ENCODE results near the gene MTERF4.

Gene MTERF4

DNA sequence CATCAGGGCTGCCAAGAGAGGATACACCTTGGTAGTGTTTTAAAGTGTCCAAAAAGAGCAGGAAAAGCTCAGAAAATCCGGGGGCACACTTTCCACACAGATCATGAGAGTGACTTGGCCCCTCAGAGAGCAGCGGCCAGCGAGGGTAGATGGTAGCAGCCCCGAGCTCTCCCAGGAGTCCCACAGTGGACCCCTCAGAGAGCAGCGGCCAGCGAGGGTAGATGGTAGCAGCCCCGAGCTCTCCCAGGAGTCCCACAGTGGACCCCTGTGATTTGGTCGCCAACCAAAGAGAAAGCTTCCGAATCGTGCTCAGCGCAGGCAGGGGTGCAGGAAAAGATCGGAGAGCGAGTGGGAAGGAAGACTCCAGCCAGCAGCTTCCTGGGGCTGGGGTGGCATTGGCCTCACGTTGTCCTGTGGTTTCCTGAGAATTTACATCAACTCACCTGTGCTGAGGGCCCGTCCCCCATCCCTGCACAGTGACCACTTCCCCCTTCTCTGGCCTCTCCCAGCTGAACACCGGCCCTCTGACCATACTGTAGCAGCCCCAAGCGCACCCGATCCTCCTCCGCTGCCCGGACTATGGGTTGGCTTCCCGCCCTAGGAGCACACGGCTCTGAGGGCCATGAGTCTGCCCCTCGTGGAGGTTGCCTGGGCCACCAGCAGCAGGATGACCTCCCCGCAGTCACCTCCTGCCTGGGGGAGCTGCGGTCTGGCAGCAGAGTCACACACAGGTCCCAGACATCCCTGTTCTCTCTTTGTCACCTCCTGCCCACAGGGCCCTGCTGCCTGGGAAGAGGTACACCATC lies 33.7 kb downstream of the MTERF4 start (continued):
- TF ChIP-seq, protein P1, sequence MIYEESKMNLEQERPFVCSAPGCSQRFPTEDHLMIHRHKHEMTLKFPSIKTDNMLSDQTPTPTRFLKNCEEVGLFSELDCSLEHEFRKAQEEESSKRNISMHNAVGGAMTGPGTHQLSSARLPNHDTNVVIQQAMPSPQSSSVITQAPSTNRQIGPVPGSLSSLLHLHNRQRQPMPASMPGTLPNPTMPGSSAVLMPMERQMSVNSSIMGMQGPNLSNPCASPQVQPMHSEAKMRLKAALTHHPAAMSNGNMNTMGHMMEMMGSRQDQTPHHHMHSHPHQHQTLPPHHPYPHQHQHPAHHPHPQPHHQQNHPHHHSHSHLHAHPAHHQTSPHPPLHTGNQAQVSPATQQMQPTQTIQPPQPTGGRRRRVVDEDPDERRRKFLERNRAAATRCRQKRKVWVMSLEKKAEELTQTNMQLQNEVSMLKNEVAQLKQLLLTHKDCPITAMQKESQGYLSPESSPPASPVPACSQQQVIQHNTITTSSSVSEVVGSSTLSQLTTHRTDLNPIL (CRISPR knock-in tag; IDR thresholded peaks at IDR 0.05; ENCODE audit: low read depth) = no peak

GRCh38 chr2:241067501-241068135 lies 34.5 kb downstream of the MTERF4 start:
- no peak for ATAC-seq
- TF ChIP-seq BACH2 (CRISPR knock-in tag; IDR thresholded peaks at IDR 0.05; ENCODE audit: borderline replicate concordance) (no peak), PPARA (CRISPR knock-in tag; IDR thresholded peaks at IDR 0.05; ENCODE audit: borderline replicate concordance) (no peak), ZNF70 (CRISPR knock-in tag; IDR thresholded peaks at IDR 0.05) (no peak), TCF4 (CRISPR knock-in tag; IDR thresholded peaks at IDR 0.05; ENCODE audit: borderline replicate concordance) (no peak), SNAI2 (CRISPR knock-in tag; IDR thresholded peaks at IDR 0.05) (no peak), RARB (CRISPR knock-in tag; IDR thresholded peaks at IDR 0.05) (no peak), ZC3H10 (CRISPR knock-in tag; IDR thresholded peaks at IDR 0.05) (no peak), GLIS3 (CRISPR knock-in tag; IDR thresholded peaks at IDR 0.05) (no peak), OSR1 (CRISPR knock-in tag; IDR thresholded peaks at IDR 0.05) (no peak), ISL1 (CRISPR knock-in tag; IDR thresholded peaks at IDR 0.05) (no peak), ZFP3 (CRISPR knock-in tag; IDR thresholded peaks at IDR 0.05) (no peak), ZFP30 (CRISPR knock-in tag; IDR thresholded peaks at IDR 0.05) (no peak), ARNTL (CRISPR knock-in tag; IDR thresholded peaks at IDR 0.05; ENCODE audit: borderline replicate concordance, low read depth) (no peak), ZNF565 (CRISPR knock-in tag; conservative IDR thresholded peaks at IDR 0.05; ENCODE audit: low read depth) (no peak), ZNF8 (CRISPR knock-in tag; IDR thresholded peaks at IDR 0.05) (no peak), CSDC2 (CRISPR knock-in tag; IDR thresholded peaks at IDR 0.05) (no peak)
- TF ChIP-seq, protein P2, sequence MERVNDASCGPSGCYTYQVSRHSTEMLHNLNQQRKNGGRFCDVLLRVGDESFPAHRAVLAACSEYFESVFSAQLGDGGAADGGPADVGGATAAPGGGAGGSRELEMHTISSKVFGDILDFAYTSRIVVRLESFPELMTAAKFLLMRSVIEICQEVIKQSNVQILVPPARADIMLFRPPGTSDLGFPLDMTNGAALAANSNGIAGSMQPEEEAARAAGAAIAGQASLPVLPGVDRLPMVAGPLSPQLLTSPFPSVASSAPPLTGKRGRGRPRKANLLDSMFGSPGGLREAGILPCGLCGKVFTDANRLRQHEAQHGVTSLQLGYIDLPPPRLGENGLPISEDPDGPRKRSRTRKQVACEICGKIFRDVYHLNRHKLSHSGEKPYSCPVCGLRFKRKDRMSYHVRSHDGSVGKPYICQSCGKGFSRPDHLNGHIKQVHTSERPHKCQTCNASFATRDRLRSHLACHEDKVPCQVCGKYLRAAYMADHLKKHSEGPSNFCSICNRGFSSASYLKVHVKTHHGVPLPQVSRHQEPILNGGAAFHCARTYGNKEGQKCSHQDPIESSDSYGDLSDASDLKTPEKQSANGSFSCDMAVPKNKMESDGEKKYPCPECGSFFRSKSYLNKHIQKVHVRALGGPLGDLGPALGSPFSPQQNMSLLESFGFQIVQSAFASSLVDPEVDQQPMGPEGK (CRISPR knock-in tag; IDR thresholded peaks at IDR 0.05; ENCODE audit: borderline replicate concordance) = no peak

- peak; percentile 54 for ATAC-seq
- TF ChIP-seq ZC3H10 (CRISPR knock-in tag; IDR thresholded peaks at IDR 0.05) (no peak), TCF4 (CRISPR knock-in tag; IDR thresholded peaks at IDR 0.05; ENCODE audit: borderline replicate concordance) (no peak), ESRRG (CRISPR knock-in tag; IDR thresholded peaks at IDR 0.05) (no peak)
Measured at GRCh38 chr2:241066893-241067341, 35.2 kb downstream of the MTERF4 start.

DNA sequence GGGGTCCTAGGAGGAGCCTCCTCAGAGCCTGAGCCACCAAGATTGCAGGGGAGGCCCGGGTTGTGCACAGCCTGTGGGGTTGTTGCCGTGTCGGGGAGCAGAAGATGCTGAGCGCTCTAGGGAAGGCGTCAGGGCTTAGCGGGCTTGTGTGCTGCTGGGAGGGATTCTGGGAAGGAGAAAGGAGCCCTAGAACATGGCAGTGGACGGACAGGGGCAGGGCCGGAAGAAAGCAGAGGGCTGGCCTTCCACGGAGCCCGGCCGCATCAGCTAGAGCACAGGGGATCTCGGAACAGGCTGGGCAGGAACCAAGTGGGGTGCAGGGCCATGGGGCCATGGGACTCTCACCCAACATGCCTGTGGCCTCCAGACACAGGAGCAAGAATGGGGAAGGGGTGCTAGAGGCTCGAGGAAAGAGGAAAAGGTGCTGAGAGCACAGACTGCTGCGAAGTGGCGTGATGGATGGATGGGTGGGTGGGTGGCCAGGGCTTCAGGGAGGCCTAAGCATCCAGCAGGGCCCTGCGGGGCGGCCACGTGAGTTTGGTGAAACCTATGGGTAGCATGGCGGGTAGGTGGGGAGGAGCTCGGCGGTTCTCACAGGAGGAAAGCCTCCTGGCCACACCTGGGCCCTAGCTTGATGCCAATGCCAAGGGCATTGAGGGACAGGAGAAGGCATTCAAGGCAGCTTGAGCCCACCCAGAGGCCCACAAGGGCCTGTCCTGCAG lies 35.8 kb downstream of the MTERF4 start:
- TF ChIP-seq ZFP30 (CRISPR knock-in tag; IDR thresholded peaks at IDR 0.05) (no peak), BACH2 (CRISPR knock-in tag; IDR thresholded peaks at IDR 0.05; ENCODE audit: borderline replicate concordance) (no peak), ZC3H10 (CRISPR knock-in tag; IDR thresholded peaks at IDR 0.05) (no peak), ISL1 (CRISPR knock-in tag; IDR thresholded peaks at IDR 0.05) (no peak), ZNF8 (CRISPR knock-in tag; IDR thresholded peaks at IDR 0.05) (no peak), ESRRG (CRISPR knock-in tag; IDR thresholded peaks at IDR 0.05) (no peak), GLIS3 (CRISPR knock-in tag; IDR thresholded peaks at IDR 0.05) (no peak), TCF4 (CRISPR knock-in tag; IDR thresholded peaks at IDR 0.05; ENCODE audit: borderline replicate concordance) (no peak), ZNF565 (CRISPR knock-in tag; conservative IDR thresholded peaks at IDR 0.05; ENCODE audit: low read depth) (no peak), TSHZ2 (CRISPR knock-in tag; IDR thresholded peaks at IDR 0.05) (no peak), SNAI2 (CRISPR knock-in tag; IDR thresholded peaks at IDR 0.05) (no peak), ZNF70 (CRISPR knock-in tag; IDR thresholded peaks at IDR 0.05) (no peak), PPARA (CRISPR knock-in tag; IDR thresholded peaks at IDR 0.05; ENCODE audit: borderline replicate concordance) (no peak), TOX (CRISPR knock-in tag; IDR thresholded peaks at IDR 0.05; ENCODE audit: borderline replicate concordance) (no peak), CSRNP3 (CRISPR knock-in tag; IDR thresholded peaks at IDR 0.05) (no peak)
- TF ChIP-seq, protein P3, sequence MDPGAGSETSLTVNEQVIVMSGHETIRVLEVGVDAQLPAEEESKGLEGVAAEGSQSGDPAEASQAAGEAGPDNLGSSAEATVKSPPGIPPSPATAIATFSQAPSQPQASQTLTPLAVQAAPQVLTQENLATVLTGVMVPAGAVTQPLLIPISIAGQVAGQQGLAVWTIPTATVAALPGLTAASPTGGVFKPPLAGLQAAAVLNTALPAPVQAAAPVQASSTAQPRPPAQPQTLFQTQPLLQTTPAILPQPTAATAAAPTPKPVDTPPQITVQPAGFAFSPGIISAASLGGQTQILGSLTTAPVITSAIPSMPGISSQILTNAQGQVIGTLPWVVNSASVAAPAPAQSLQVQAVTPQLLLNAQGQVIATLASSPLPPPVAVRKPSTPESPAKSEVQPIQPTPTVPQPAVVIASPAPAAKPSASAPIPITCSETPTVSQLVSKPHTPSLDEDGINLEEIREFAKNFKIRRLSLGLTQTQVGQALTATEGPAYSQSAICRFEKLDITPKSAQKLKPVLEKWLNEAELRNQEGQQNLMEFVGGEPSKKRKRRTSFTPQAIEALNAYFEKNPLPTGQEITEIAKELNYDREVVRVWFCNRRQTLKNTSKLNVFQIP (CRISPR knock-in tag; IDR thresholded peaks at IDR 0.05; ENCODE audit: borderline replicate concordance, low read depth) = no peak
- TF ChIP-seq, protein P1 (CRISPR knock-in tag; IDR thresholded peaks at IDR 0.05; ENCODE audit: low read depth) = no peak
- no peak for ATAC-seq
